ENCODE results near the gene TMEM176B. TPM values are rescaled to one million over a fixed set of nuclear protein-coding genes. Genes with fewer than 3 reads are reported as not detected.

TMEM176B gene
- total and polyA plus RNA-seq, 7 donors = 47.4 to 246 (median 52.3) TPM

DNA sequence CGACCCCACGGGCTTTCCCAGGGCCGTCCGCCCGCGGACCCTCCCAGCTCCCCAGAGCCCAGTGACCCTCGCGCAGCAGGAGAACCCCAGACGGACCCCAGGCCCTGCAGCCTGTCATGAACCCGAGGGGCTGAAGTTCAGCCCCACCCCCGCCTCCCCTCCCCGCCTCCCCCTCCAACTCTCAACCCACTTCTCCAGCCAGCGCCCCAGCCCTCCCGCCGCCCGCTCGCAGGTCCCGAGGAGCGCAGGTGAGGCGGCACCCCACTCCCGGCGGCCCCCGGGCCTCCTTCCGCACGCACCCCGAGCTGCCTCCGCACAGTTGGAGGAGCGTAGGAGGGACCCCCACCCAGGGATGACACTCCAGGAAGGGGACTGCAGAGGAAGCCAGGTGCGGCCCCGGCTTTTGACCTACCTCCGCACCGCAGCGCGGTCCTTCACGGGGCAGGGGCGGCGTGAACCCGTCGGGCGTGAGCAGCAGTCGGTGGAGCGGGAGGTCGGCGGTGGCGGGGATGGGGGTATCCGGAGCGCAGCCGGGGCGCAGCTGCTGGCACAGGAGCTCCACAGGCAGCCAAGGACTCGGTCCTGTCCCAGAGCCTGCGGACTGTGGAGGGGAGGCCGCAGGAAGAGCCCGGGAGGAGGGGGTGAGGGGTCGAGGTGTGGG is 547 bp upstream of the TMEM176B start, which contains the start of gene TMEM176A:
Gene TMEM176A (plus strand): TSS at position 189 of the 661 bp plus-strand sequence. CDS start 782 bp downstream, outside the sequence.
- peaks cover 0 to 17% (median 15%) of the 10 kb centered on the region in 4 donors for H3K4me1 ChIP-seq
- H3K36me3 ChIP-seq = peaks cover 0 to 3% (median 0%) of the 10 kb centered on the region in 4 donors
- peaks cover 16 to 49% (median 22%) of the 10 kb centered on the region in 3 donors for H3K27me3 ChIP-seq
- WGBS, 2 donors = 1 to 2% methylated on average over 54 of the region's 54 CpGs
- DNase-seq = no peak
- H3K27ac ChIP-seq = peak within 1 kb of the TSS; percentile 56 to 74 (median 66)
- TF ChIP-seq, protein P1, sequence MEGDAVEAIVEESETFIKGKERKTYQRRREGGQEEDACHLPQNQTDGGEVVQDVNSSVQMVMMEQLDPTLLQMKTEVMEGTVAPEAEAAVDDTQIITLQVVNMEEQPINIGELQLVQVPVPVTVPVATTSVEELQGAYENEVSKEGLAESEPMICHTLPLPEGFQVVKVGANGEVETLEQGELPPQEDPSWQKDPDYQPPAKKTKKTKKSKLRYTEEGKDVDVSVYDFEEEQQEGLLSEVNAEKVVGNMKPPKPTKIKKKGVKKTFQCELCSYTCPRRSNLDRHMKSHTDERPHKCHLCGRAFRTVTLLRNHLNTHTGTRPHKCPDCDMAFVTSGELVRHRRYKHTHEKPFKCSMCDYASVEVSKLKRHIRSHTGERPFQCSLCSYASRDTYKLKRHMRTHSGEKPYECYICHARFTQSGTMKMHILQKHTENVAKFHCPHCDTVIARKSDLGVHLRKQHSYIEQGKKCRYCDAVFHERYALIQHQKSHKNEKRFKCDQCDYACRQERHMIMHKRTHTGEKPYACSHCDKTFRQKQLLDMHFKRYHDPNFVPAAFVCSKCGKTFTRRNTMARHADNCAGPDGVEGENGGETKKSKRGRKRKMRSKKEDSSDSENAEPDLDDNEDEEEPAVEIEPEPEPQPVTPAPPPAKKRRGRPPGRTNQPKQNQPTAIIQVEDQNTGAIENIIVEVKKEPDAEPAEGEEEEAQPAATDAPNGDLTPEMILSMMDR (IDR thresholded peaks at IDR 0.05) = no peak
- no peak for TF ChIP-seq POLR2AphosphoS5 (IDR thresholded peaks at IDR 0.05)
- TF ChIP-seq EP300 (IDR thresholded peaks at IDR 0.05) = no peak
- TF ChIP-seq POLR2A (IDR thresholded peaks at IDR 0.05) = no peak
- H3K4me3 ChIP-seq = peak within 1 kb of the TSS; percentile 41 to 59 (median 47)
- intact Hi-C loops (cut with DNase I) = no loop called here
- peaks cover 0 to 3% (median 2%) of the 10 kb centered on the region in 4 donors for H3K9me3 ChIP-seq

DNA sequence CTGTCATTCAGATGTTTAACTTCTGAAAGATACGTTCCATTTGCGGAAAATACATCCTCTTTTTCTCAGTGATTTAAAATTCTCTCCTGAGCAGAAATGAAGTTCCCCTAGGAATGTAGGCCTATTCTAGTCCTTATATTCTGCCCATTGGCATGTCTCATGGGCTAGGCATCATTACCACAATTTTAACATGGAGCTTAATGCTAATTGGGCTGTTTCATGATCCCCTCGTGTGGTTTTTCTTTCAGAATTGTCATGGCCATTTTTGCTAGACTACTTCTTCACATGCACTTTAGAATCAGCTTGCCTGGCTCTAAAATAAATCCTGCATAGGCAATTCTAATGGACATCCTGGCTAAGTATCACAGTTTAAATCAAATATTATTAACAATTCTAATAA is 1.0 kb downstream of the TMEM176B start:
- Histone ChIP-seq H3K27me3 (peaks cover 16 to 49% (median 22%) of the 10 kb centered on the region in 3 donors), H3K4me3 (peak overlapping the region in 3 of 4 donors; percentile 41 to 59 (median 53)), H3K27ac (peak overlapping the region; percentile 56 to 74 (median 66)), H3K4me1 (peaks cover 0 to 17% (median 15%) of the 10 kb centered on the region in 4 donors), H3K36me3 (no peaks in the 10 kb centered on the region), H3K9me3 (no peaks in the 10 kb centered on the region)
- DNase-seq = no peak
- intact Hi-C loops (cut with DNase I) = no loop called here
- 58 to 63% methylated on average over 3 of the region's 3 CpGs for WGBS, 2 donors
- no peak for TF ChIP-seq POLR2A (IDR thresholded peaks at IDR 0.05)
- TF ChIP-seq EP300 (IDR thresholded peaks at IDR 0.05) = no peak
- TF ChIP-seq, protein P1 (IDR thresholded peaks at IDR 0.05) = no peak

DNA sequence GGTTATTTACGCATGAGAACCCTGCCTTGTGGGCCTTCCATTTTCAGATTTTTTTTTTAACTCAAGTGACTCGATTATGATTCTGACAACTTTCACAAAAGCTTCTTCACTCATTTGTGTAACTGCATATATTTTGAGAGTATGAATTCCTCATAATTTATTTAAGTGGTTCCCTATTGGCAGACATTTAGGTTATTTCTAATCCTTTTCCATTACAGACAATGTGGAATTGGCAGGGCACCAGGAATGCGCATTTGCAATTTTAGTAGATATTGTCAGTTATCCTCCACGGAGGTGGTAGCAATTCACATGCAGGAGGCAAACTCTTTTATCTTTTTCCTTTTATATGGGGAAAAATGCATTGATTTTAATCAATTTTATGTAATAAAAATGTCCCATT is 2.5 kb downstream of the TMEM176B start:
- 68 to 69% methylated on average over 4 of the region's 4 CpGs for WGBS, 2 donors
- peaks cover 16 to 43% (median 22%) of the 10 kb centered on the region in 3 donors for H3K27me3 ChIP-seq
- no peak overlapping the region for H3K27ac ChIP-seq
- intact Hi-C loops (cut with DNase I) = no loop called here
- no peaks in the 10 kb centered on the region for H3K9me3 ChIP-seq
- no peaks in the 10 kb centered on the region for H3K36me3 ChIP-seq
- H3K4me1 ChIP-seq = peaks cover 0 to 17% (median 15%) of the 10 kb centered on the region in 4 donors
- no peak overlapping the region for H3K4me3 ChIP-seq
- TF ChIP-seq, protein P1 (IDR thresholded peaks at IDR 0.05) = no peak
- no peak for TF ChIP-seq EP300 (IDR thresholded peaks at IDR 0.05)
- TF ChIP-seq POLR2AphosphoS5 (IDR thresholded peaks at IDR 0.05) = no peak
- TF ChIP-seq POLR2A (IDR thresholded peaks at IDR 0.05) = no peak
- no peak for DNase-seq

DNA sequence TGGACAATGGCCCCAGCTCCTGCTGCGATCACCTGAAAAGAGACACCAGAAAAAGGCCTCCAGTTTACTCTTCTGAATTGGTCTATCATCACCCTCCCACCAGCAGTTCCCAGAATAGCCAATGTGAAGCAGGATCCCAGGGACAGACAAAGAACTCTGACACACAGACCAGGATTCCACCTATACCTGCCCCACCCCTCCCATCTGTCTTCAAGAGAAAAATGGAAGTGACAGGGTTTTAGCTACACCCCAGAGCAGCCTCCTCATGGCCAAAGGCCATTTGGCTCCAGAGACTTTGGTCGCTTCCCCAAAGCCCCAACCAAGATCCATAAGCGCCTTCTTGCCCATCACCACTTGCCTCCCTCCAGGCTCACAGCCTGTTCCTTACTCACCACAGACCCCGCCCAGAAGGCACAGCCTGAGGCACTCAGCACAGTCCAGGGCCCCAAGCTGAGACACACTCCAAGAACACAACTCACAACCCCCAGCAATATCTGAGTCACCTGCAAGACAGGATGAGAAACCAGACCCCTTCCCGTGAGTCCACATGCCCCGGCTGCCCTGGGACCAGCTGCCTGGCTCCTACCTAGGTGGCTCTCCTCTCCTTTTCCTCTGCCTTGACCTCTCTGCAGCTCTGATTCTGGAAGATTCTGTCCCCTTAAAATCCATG is 6.5 kb downstream of the TMEM176B start:
- H3K4me1 ChIP-seq = peaks cover 0 to 6% (median 1%) of the 10 kb centered on the region in 4 donors
- TF ChIP-seq POLR2A (IDR thresholded peaks at IDR 0.05) (no peak), EP300 (IDR thresholded peaks at IDR 0.05) (no peak), POLR2AphosphoS5 (IDR thresholded peaks at IDR 0.05) (no peak)
- TF ChIP-seq, protein P1 (IDR thresholded peaks at IDR 0.05) = no peak
- H3K4me3 ChIP-seq = no peak overlapping the region
- H3K27ac ChIP-seq = no peak overlapping the region
- H3K9me3 ChIP-seq = no peaks in the 10 kb centered on the region
- peaks cover 0 to 3% (median 0%) of the 10 kb centered on the region in 3 donors for H3K27me3 ChIP-seq
- H3K36me3 ChIP-seq = no peaks in the 10 kb centered on the region
- no peak for DNase-seq
- intact Hi-C loops (cut with DNase I) = no loop called here
- WGBS, 2 donors = 91 to 93% methylated on average over 6 of the region's 6 CpGs
